OCI-LY7 (cell line): ENCODE data around the gene LEF1. TPM values are rescaled to one million over a fixed set of nuclear protein-coding genes. Genes with fewer than 3 reads are reported as not detected.

Experiments
- BruUV-seq: library from RNA; stranded (reverse); fragments of 400-500 nt; replicated peaks from 2 replicates; lab custom pipeline; 2021; lab: Mats Ljungman, UMichigan
- CTCF ChIA-PET: fragments of 300-600 bp; sonication (Branson Sonifier 250); formaldehyde crosslinking; loops from one replicate; lab custom pipeline; 2022; ENCODE audit warnings: antibody characterized with exemption; ENCODE audit not compliant: unreplicated experiment; lab: Charles Lee
- POLR2A ChIA-PET: fragments of 300-600 bp; sonication (Branson Sonifier 250); formaldehyde crosslinking; loops from one replicate; lab custom pipeline; 2022; ENCODE audit warnings: antibody characterized with exemption; lab: Charles Lee
- DNase-seq: peaks from one replicate; pipeline ENCODE4 v3.0.0-alpha.2; 2015; ENCODE audit warnings: low spot score
- H2AFZ ChIP-seq: fragments of 200-600 bp; sonication (generic), shearing (Covaris generic); 2 replicates; pipeline ENCODE4 v1.6.1; 2014; ENCODE audit warnings: mild to moderate bottlenecking, antibody characterized with exemption, low read length, moderate library complexity
- H3K27ac ChIP-seq: fragments of 200-600 bp; sonication (generic); 2 replicates; pipeline ENCODE4 v1.5.1; 2014; ENCODE audit warnings: mixed run types, low read depth, mild to moderate bottlenecking, moderate library complexity, low read length, inconsistent platforms; ENCODE audit not compliant: poor library complexity, severe bottlenecking
- H3K36me3 ChIP-seq: fragments of 200-600 bp; sonication (generic); 2 replicates; pipeline ENCODE4 v1.6.1; 2014; ENCODE audit warnings: mild to moderate bottlenecking, antibody characterized with exemption, low read length, moderate library complexity, mixed read lengths; ENCODE audit not compliant: insufficient read depth
- H3K4me1 ChIP-seq: fragments of 200-600 bp; sonication (generic); 2 replicates; pipeline ENCODE4 v1.5.1; 2014; ENCODE audit warnings: mild to moderate bottlenecking, low read length; ENCODE audit not compliant: insufficient read depth, poor library complexity, severe bottlenecking
- H3K4me2 ChIP-seq: fragments of 200-600 bp; sonication (generic); 2 replicates; pipeline ENCODE4 v1.6.1; 2014; ENCODE audit warnings: mild to moderate bottlenecking, low read length
- H3K4me3 ChIP-seq: fragments of 200-600 bp; sonication (generic); 2 replicates; pipeline ENCODE4 v1.5.1; 2014; ENCODE audit warnings: mild to moderate bottlenecking, low read depth, low read length; ENCODE audit not compliant: poor library complexity, severe bottlenecking
- H3K79me2 ChIP-seq: fragments of 200-600 bp; sonication (generic); 2 replicates; pipeline ENCODE4 v1.6.1; 2016; ENCODE audit warnings: low read depth, mild to moderate bottlenecking, low read length, moderate library complexity, mixed read lengths; ENCODE audit not compliant: insufficient read depth
- H3K9me2 ChIP-seq: fragments of 200-600 bp; sonication (generic); 2 replicates; pipeline ENCODE4 v1.6.1; 2016; ENCODE audit warnings: mild to moderate bottlenecking, low read length, mixed read lengths; ENCODE audit not compliant: insufficient read depth
- H3K9me3 ChIP-seq: fragments of 200-600 bp; sonication (generic); 2 replicates; pipeline ENCODE4 v1.6.1; 2014; ENCODE audit warnings: mild to moderate bottlenecking, mixed run types, low read length, mixed read lengths
- H4K20me1 ChIP-seq: fragments of 200-600 bp; sonication (generic); 2 replicates; pipeline ENCODE4 v1.6.1; 2014; ENCODE audit warnings: mild to moderate bottlenecking, antibody characterized with exemption, low read length, moderate library complexity, mixed read lengths; ENCODE audit not compliant: insufficient read depth
- CTCF ChIP-seq: fragments of 200-600 bp; sonication (generic); conservative IDR thresholded peaks from 2 replicates; pipeline ENCODE4 v1.5.1; 2014; ENCODE audit warnings: mild to moderate bottlenecking, antibody characterized with exemption, low read length, moderate library complexity, mixed read lengths
- EZH2phosphoT487 ChIP-seq: fragments of 200-600 bp; sonication (generic); IDR thresholded peaks from 2 replicates; pipeline ENCODE4 v1.6.1; 2018; ENCODE audit warnings: low read depth, borderline replicate concordance, mild to moderate bottlenecking, mixed run types, antibody characterized with exemption, low read length, moderate library complexity, mixed read lengths
- intact Hi-C: fragments of 100-400 bp; cut with micrococcal nuclease; formaldehyde crosslinking; loops from one replicate; pipeline ENCODE4 v1.10.0; 2022; ENCODE audit not compliant: unreplicated experiment
- total RNA-seq, 2 experiments: library from RNA; depleted of rRNA in 1 of 2; stranded (reverse); fragments of >200 nt in 1 of 2; shearing (Covaris generic) in 1 of 2; gene quantifications; 2 replicates each; pipeline ENCODE4 v1.2.3, GENCODE V29; 2014 to 2022

The LEF1 gene
- total RNA-seq, 2 experiments from 2014 or later = 207 to 223 TPM

- Histone ChIP-seq H3K27ac (no peak overlapping the region), H3K36me3 (no peaks in the 10 kb centered on the region), H3K79me2 (no peaks in the 10 kb centered on the region), H2AFZ (no peak overlapping the region), H4K20me1 (no peaks in the 10 kb centered on the region), H3K9me3 (no peaks in the 10 kb centered on the region), H3K4me1 (no peaks in the 10 kb centered on the region), H3K4me2 (no peak overlapping the region), H3K9me2 (no peaks in the 10 kb centered on the region), H3K4me3 (no peak overlapping the region)
- ChIA-PET POLR2A (interaction anchor here (0.6 to 1.6 kb wide), 4 partner anchors 11 to 200 kb away, joined by 3 to 4 read pairs (median 4); no protein-coding TSS in a partner anchor), CTCF (no interaction called here)
- TF ChIP-seq CTCF (no peak), EZH2phosphoT487 (no peak)
- no TSS peak for BruUV-seq
- DNase-seq = no peak
- intact Hi-C loops = no loop called here
These were observed 11.8 kb upstream of the LEF1 start for GRCh38 chr4:108180513-108180912.

- Histone ChIP-seq H3K4me3 (no peak overlapping the region), H4K20me1 (no peaks in the 10 kb centered on the region), H3K9me3 (no peaks in the 10 kb centered on the region), H3K79me2 (no peaks in the 10 kb centered on the region), H3K4me2 (no peak overlapping the region), H3K4me1 (peaks cover 30% of the 10 kb centered on the region), H3K36me3 (no peaks in the 10 kb centered on the region), H3K27ac (no peak overlapping the region), H2AFZ (no peak overlapping the region), H3K9me2 (no peaks in the 10 kb centered on the region)
- intact Hi-C loops = loop anchor here (10.0 kb wide), 1 partner anchor 199 kb away; no protein-coding TSS in a partner anchor
- no peak for TF ChIP-seq EZH2phosphoT487
- no peak for TF ChIP-seq CTCF
- CTCF ChIA-PET = no interaction called here
- POLR2A ChIA-PET = interaction anchor here (0.7 kb wide), 1 partner anchor 245 kb away, joined by 3 read pairs; the partner anchor contains the start of gene CYP2U1
- no peak for DNase-seq
- BruUV-seq = no TSS peak
These were observed 7.2 kb upstream of the LEF1 start for GRCh38 chr4:108175966-108176365.

GRCh38 chr4:108174856-108175255 is 6.1 kb upstream of the LEF1 start:
- intact Hi-C loops = loop anchor here (10.0 kb wide), 1 partner anchor 200 kb away; no protein-coding TSS in a partner anchor
- no peaks in the 10 kb centered on the region for H3K36me3 ChIP-seq
- CTCF ChIA-PET = no interaction called here
- TF ChIP-seq CTCF (no peak), EZH2phosphoT487 (no peak)
- H3K79me2 ChIP-seq = no peaks in the 10 kb centered on the region
- H3K4me2 ChIP-seq = no peak overlapping the region
- no peak for DNase-seq
- H3K4me3 ChIP-seq = no peak overlapping the region
- H3K27ac ChIP-seq = no peak overlapping the region
- H3K4me1 ChIP-seq = peaks cover 41% of the 10 kb centered on the region
- H2AFZ ChIP-seq = no peak overlapping the region
- no TSS peak for BruUV-seq
- H3K9me3 ChIP-seq = no peaks in the 10 kb centered on the region
- no peaks in the 10 kb centered on the region for H4K20me1 ChIP-seq
- POLR2A ChIA-PET = interaction anchor here (0.6 kb wide), 1 partner anchor 198 kb away, joined by 3 read pairs; no protein-coding TSS in a partner anchor
- no peaks in the 10 kb centered on the region for H3K9me2 ChIP-seq
